IMR-90 (cell line): Measurements from ENCODE around the gene ZC3H8. TPM values are rescaled to one million over a fixed set of nuclear protein-coding genes. Genes with fewer than 3 reads are reported as not detected.

Source experiments
- ATAC-seq: fragments of 200-7000 bp; cut with Tn5 transposase; 2 replicates; pipeline ENCODE4 v1.9.1; 2020; ENCODE audit warnings: low read depth, mild to moderate bottlenecking, moderate library complexity
- BruUV-seq: library from RNA; stranded (reverse); fragments of 400-500 nt; replicated peaks from 2 replicates; lab custom pipeline; 2021; lab: Mats Ljungman, UMichigan
- CTCF ChIA-PET: fragments of 300-600 bp; formaldehyde crosslinking; extraction: SDS; loops from one replicate; lab custom pipeline; 2021; ENCODE audit warnings: antibody characterized with exemption; lab: Yijun Ruan, JAX
- POLR2A ChIA-PET: fragments of 300-600 bp; sonication (Branson Sonifier 250); formaldehyde crosslinking; loops from one replicate; lab custom pipeline; 2022; ENCODE audit warnings: antibody characterized with exemption; ENCODE audit not compliant: unreplicated experiment; lab: Charles Lee
- DNase-seq: peaks from one replicate; pipeline ENCODE4 v3.0.0; 2013
- H2AFZ ChIP-seq: replicated peaks from 2 replicates; pipeline ENCODE3; 2013; ENCODE audit warnings: low read length, mild to moderate bottlenecking; ENCODE audit not compliant: poor library complexity
- H2AK5ac ChIP-seq: 2 replicates; pipeline ENCODE4 v1.6.1; 2013; ENCODE audit warnings: low read depth, low read length, inconsistent platforms
- H2AK9ac ChIP-seq: replicated peaks from 2 replicates; pipeline ENCODE3; 2013; ENCODE audit warnings: mild to moderate bottlenecking, low read depth, low read length, moderate library complexity; ENCODE audit not compliant: poor library complexity
- H2BK120ac ChIP-seq: 2 replicates; pipeline ENCODE4 v1.6.1; 2013; ENCODE audit warnings: low read depth, low read length, inconsistent platforms
- H2BK15ac ChIP-seq: 3 replicates; pipeline ENCODE4 v1.6.1; 2013; ENCODE audit warnings: low read depth, low read length, inconsistent platforms
- H2BK20ac ChIP-seq: 2 replicates; pipeline ENCODE4 v1.6.1; 2013; ENCODE audit warnings: low read depth, mild to moderate bottlenecking, inconsistent platforms, low read length, moderate library complexity
- H2BK5ac ChIP-seq: 2 replicates; pipeline ENCODE4 v1.6.1; 2013; ENCODE audit warnings: mild to moderate bottlenecking, low read depth, low read length, inconsistent platforms; ENCODE audit not compliant: poor library complexity, severe bottlenecking
- H3K14ac ChIP-seq: replicated peaks from 2 replicates; pipeline ENCODE4 v1.6.1; 2013; ENCODE audit warnings: low read depth, low read length, inconsistent platforms
- H3K18ac ChIP-seq: 2 replicates; pipeline ENCODE4 v1.6.1; 2013; ENCODE audit warnings: low read depth, low read length, control low read depth
- H3K23ac ChIP-seq: 2 replicates; pipeline ENCODE4 v1.6.1; 2013; ENCODE audit warnings: low read depth, low read length, inconsistent platforms
- H3K27ac ChIP-seq: 2 replicates; pipeline ENCODE4 v1.5.1; 2013; ENCODE audit warnings: mild to moderate bottlenecking, control low read depth, low read length; ENCODE audit not compliant: insufficient read depth
- H3K27me3 ChIP-seq: 2 replicates; pipeline ENCODE4 v1.6.1; 2013; ENCODE audit warnings: low read length; ENCODE audit not compliant: control insufficient read depth, insufficient read depth
- H3K36me3 ChIP-seq: 2 replicates; pipeline ENCODE4 v1.6.1; 2013; ENCODE audit warnings: low read length, mixed read lengths; ENCODE audit not compliant: control insufficient read depth, insufficient read depth
- H3K4ac ChIP-seq: 2 replicates; pipeline ENCODE4 v1.6.1; 2013; ENCODE audit warnings: low read depth, low read length, inconsistent platforms
- H3K4me1 ChIP-seq: 2 replicates; pipeline ENCODE4 v1.6.1; 2013; ENCODE audit warnings: low read length, mixed read lengths; ENCODE audit not compliant: control insufficient read depth, insufficient read depth
- H3K4me2 ChIP-seq: 2 replicates; pipeline ENCODE4 v1.6.1; 2013; ENCODE audit warnings: low read depth, mild to moderate bottlenecking, control low read depth, low read length, moderate library complexity
- H3K4me3 ChIP-seq: 2 replicates; pipeline ENCODE4 v1.5.1; 2013; ENCODE audit warnings: low read depth, mild to moderate bottlenecking, control low read depth, low read length, moderate library complexity; ENCODE audit not compliant: insufficient read depth
- H3K56ac ChIP-seq: 2 replicates; pipeline ENCODE4 v1.6.1; 2013; ENCODE audit warnings: low read length, inconsistent platforms; ENCODE audit not compliant: insufficient read depth; ENCODE audit errors: extremely low read depth
- H3K79me1 ChIP-seq, 2 experiments: 2 replicates each; pipeline ENCODE4 v1.6.1; 2013; ENCODE audit warnings: low read length in 2 of 2, inconsistent platforms in 1 of 2, low read depth in 1 of 2
- H3K9ac ChIP-seq: 2 replicates; pipeline ENCODE4 v1.6.1; 2013; ENCODE audit warnings: low read depth, low read length, control low read depth
- H3K9me1 ChIP-seq: 2 replicates; pipeline ENCODE4 v1.6.1; 2013; ENCODE audit warnings: low read length, inconsistent platforms; ENCODE audit not compliant: insufficient read depth
- H3K9me3 ChIP-seq: 2 replicates; pipeline ENCODE4 v1.6.1; 2013; ENCODE audit warnings: low read length; ENCODE audit not compliant: control insufficient read depth, insufficient read depth
- H4K20me1 ChIP-seq: 2 replicates; pipeline ENCODE4 v1.6.1; 2013; ENCODE audit warnings: low read length, inconsistent platforms; ENCODE audit not compliant: insufficient read depth
- H4K5ac ChIP-seq: 2 replicates; pipeline ENCODE4 v1.6.1; 2013; ENCODE audit warnings: mild to moderate bottlenecking, low read depth, low read length, control low read depth
- H4K8ac ChIP-seq, 2 experiments: 2 replicates each; pipeline ENCODE4 v1.6.1; 2013; ENCODE audit warnings: low read depth in 2 of 2, low read length in 2 of 2, control low read depth in 1 of 2, inconsistent platforms in 1 of 2
- H4K91ac ChIP-seq: 2 replicates; pipeline ENCODE4 v1.6.1; 2013; ENCODE audit warnings: low read depth, low read length, inconsistent platforms; ENCODE audit not compliant: insufficient read depth
- BHLHE40 ChIP-seq: fragments of 150-350 bp; IDR thresholded peaks from 2 replicates; pipeline ENCODE4 v1.6.1; 2016; ENCODE audit warnings: mild to moderate bottlenecking, low read depth, low read length
- CEBPB ChIP-seq: IDR thresholded peaks from 2 replicates; pipeline ENCODE4 v1.6.1; 2012; ENCODE audit warnings: low read depth, low read length, improper control_type of control experiment
- CHD1 ChIP-seq: IDR thresholded peaks from 2 replicates; pipeline ENCODE4 v1.6.1; 2012; ENCODE audit warnings: low read depth, low read length, improper control_type of control experiment
- CTCF ChIP-seq: conservative IDR thresholded peaks from 2 replicates; pipeline ENCODE4 v1.5.1; 2012; ENCODE audit warnings: mild to moderate bottlenecking, low read depth, low read length, improper control_type of control experiment
- ELK1 ChIP-seq: fragments of 150-350 bp; IDR thresholded peaks from 2 replicates; pipeline ENCODE4 v1.6.1; 2016; ENCODE audit warnings: low read depth, mild to moderate bottlenecking, low read length, moderate library complexity, borderline replicate concordance
- FOS ChIP-seq: fragments of 150-350 bp; IDR thresholded peaks from 2 replicates; pipeline ENCODE4 v1.6.1; 2016; ENCODE audit warnings: low read depth, low read length
- MAFK ChIP-seq: IDR thresholded peaks from 2 replicates; pipeline ENCODE4 v1.6.1; 2012; ENCODE audit warnings: low read depth, low read length, improper control_type of control experiment
- MAZ ChIP-seq: IDR thresholded peaks from 2 replicates; pipeline ENCODE4 v1.6.1; 2012; ENCODE audit warnings: low read depth, mild to moderate bottlenecking, low read length, improper control_type of control experiment, moderate library complexity, borderline replicate concordance
- MXI1 ChIP-seq: IDR thresholded peaks from 2 replicates; pipeline ENCODE4 v1.6.1; 2012; ENCODE audit warnings: low read depth, mild to moderate bottlenecking, low read length, moderate library complexity, borderline replicate concordance
- NFE2L2 ChIP-seq: fragments of 150-350 bp; IDR thresholded peaks from 2 replicates; pipeline ENCODE4 v1.6.1; 2016; ENCODE audit warnings: low read depth, mild to moderate bottlenecking, low read length
- POLR2A ChIP-seq: IDR thresholded peaks from 2 replicates; pipeline ENCODE4 v1.6.1; 2012; ENCODE audit warnings: mild to moderate bottlenecking, low read depth, low read length
- RAD21 ChIP-seq: IDR thresholded peaks from 2 replicates; pipeline ENCODE4 v1.6.1; 2012; ENCODE audit warnings: low read length, improper control_type of control experiment
- RCOR1 ChIP-seq: IDR thresholded peaks from 2 replicates; pipeline ENCODE4 v1.6.1; 2012; ENCODE audit warnings: mild to moderate bottlenecking, low read length, improper control_type of control experiment; ENCODE audit not compliant: insufficient replicate concordance
- RFX5 ChIP-seq: IDR thresholded peaks from 2 replicates; pipeline ENCODE4 v1.8.0; 2012; ENCODE audit warnings: low read depth, mild to moderate bottlenecking, low read length, moderate library complexity
- SMC3 ChIP-seq: fragments of 150-350 bp; IDR thresholded peaks from 2 replicates; pipeline ENCODE4 v1.6.1; 2016; ENCODE audit warnings: low read depth, mild to moderate bottlenecking, antibody characterized with exemption, low read length, moderate library complexity
- USF2 ChIP-seq: fragments of 150-350 bp; IDR thresholded peaks from 2 replicates; pipeline ENCODE4 v1.6.1; 2017; ENCODE audit warnings: mild to moderate bottlenecking, antibody characterized with exemption, low read length, low read depth
- WGBS, 2 experiments: methylation state at CpG; one replicate each; pipeline versions ENCODE4 v1.1.5 to v1.1.7; 2013; ENCODE audit warnings: missing lambda C conversion rate in 2 of 2; ENCODE audit not compliant: insufficient read length in 1 of 2; ENCODE audit errors: extremely low coverage in 2 of 2; 5-methylcytosine and 5-hydroxymethylcytosine counted together
- dilution Hi-C: fragments of 300-500 bp; cut with HindIII; formaldehyde crosslinking; loops from one replicate; pipeline ENCODE4 v1.14.3; 2018; ENCODE audit warnings: low sequenced_read_pairs; ENCODE audit not compliant: unreplicated experiment
- in situ Hi-C: fragments of 300-500 bp; cut with MboI; formaldehyde crosslinking; loops from 3 replicates; pipeline ENCODE4 v1.14.3; 2019; ENCODE audit warnings: low sequenced_read_pairs, inconsistent platforms, mixed read lengths
- intact Hi-C: fragments of 100-400 bp; cut with micrococcal nuclease; formaldehyde crosslinking; loops from 2 replicates; pipeline ENCODE4 v1.10.0; 2022
- polyA plus RNA-seq, 3 experiments: library from polyadenylated mRNA; depleted of rRNA; stranded (reverse); fragments of >200 nt; gene quantifications; 2 replicates each; pipeline ENCODE4 v1.2.3, GENCODE V29; 2012; ENCODE audit warnings: low replicate concordance in 1 of 3
- total RNA-seq: library from RNA; depleted of rRNA; stranded (reverse); fragments of >200 nt; gene quantifications from 2 replicates; pipeline ENCODE4 v1.2.3, GENCODE V29; 2012

Gene ZC3H8
- total and polyA plus RNA-seq, 2 of the 4 experiments (the other 2 are of a cell fraction), result 0.18 to 1.6 TPM

GRCh38 chr2:112244854-112245253 lies 10.0 kb downstream of the ZC3H8 start:
- dilution Hi-C loops (no loop called here), in situ Hi-C loops (no loop called here), intact Hi-C loops (loop anchor here (10.0 kb wide), 1 partner anchor 130 kb away; no protein-coding TSS in a partner anchor)
- Histone ChIP-seq H3K79me1 (no peaks in the 10 kb centered on the region), H3K56ac (no peak overlapping the region), H3K36me3 (peaks cover 4% of the 10 kb centered on the region; the same call in 1 of the 2 replicates), H3K23ac (no peak overlapping the region), H3K9ac (no peak overlapping the region), H2BK5ac (no peak overlapping the region), H3K9me1 (no peaks in the 10 kb centered on the region), H3K4ac (no peak overlapping the region), H2BK20ac (no peak overlapping the region), H2BK120ac (no peak overlapping the region), H3K4me2 (no peak overlapping the region), H3K4me3 (no peak overlapping the region), H3K18ac (no peak overlapping the region), H3K4me1 (no peaks in the 10 kb centered on the region), H4K20me1 (no peaks in the 10 kb centered on the region), H3K9me3 (no peaks in the 10 kb centered on the region), H3K27me3 (no peaks in the 10 kb centered on the region), H4K5ac (no peak overlapping the region), H2AFZ (no peak overlapping the region), H2BK15ac (no peak overlapping the region), H2AK5ac (no peak overlapping the region), H3K27ac (no peak overlapping the region), H4K91ac (no peak overlapping the region), H4K8ac (no peak overlapping the region), H3K14ac (no peak overlapping the region), H2AK9ac (no peak overlapping the region)
- ChIA-PET POLR2A (no interaction called here), CTCF (no interaction called here)
- WGBS, 2 experiments, result no CpG with 5 or more reads among the region's 1 CpG
- TF ChIP-seq CEBPB, result no peak
- no peak for TF ChIP-seq FOS
- no peak for TF ChIP-seq NFE2L2
- TF ChIP-seq MXI1, result no peak
- TF ChIP-seq MAFK, result no peak
- no peak for TF ChIP-seq SMC3
- no peak for TF ChIP-seq RAD21
- no peak for TF ChIP-seq POLR2A
- TF ChIP-seq USF2, result no peak
- TF ChIP-seq CHD1, result no peak
- TF ChIP-seq RFX5, result no peak
- no peak for TF ChIP-seq BHLHE40
- TF ChIP-seq RCOR1, result no peak
- TF ChIP-seq CTCF, result no peak
- TF ChIP-seq ELK1, result no peak
- no peak for TF ChIP-seq MAZ
- ATAC-seq (no peak), DNase-seq (no peak)
- BruUV-seq, result no TSS peak
